ENCODE data around the gene MCFD2.

MCFD2 gene

GRCh38 chr2:46891956-46892553 is 23.6 kb downstream of the MCFD2 start:
- no peak overlapping the region for H4K91ac ChIP-seq (ENCODE audit: low read depth, low read length)
- peaks cover 2% of the 10 kb centered on the region for H3K9me3 ChIP-seq (ENCODE audit: insufficient read depth, low read depth, low read length)
- no peak overlapping the region for H3K4ac ChIP-seq (ENCODE audit: low read depth, low read length)
- H3K27me3 ChIP-seq (ENCODE audit: insufficient read depth, low read length): no peaks in the 10 kb centered on the region
- no peak overlapping the region for H2BK12ac ChIP-seq (ENCODE audit: low read length)
- H3K4me1 ChIP-seq (ENCODE audit: control insufficient read depth in 1 of 2, insufficient read depth in 2 of 2, low read length in 2 of 2): peaks cover 4 to 6% of the 10 kb centered on the region in 2 experiments
- H2BK5ac ChIP-seq (ENCODE audit: low read depth, low read length, poor library complexity): no peak overlapping the region
- H2AFZ ChIP-seq (ENCODE audit: insufficient read depth, low read length, poor library complexity): no peak overlapping the region
- no peak overlapping the region for H3K4me3 ChIP-seq (ENCODE audit: low read depth, low read length)
- H3K14ac ChIP-seq (ENCODE audit: low read length): no peak overlapping the region
- no peak overlapping the region for H2BK120ac ChIP-seq (ENCODE audit: insufficient read depth, low read length, poor library complexity)
- no peak overlapping the region for H3K9ac ChIP-seq (ENCODE audit: low read length)
- no peak overlapping the region for H3K27ac ChIP-seq (ENCODE audit: low read depth, low read length)
- H3K23ac ChIP-seq (ENCODE audit: low read length): no peak overlapping the region
- H3K18ac ChIP-seq (ENCODE audit: low read length): no peak overlapping the region
- H4K8ac ChIP-seq (ENCODE audit: low read depth, low read length): no peak overlapping the region
- DNase-seq: no peak
- no peaks in the 10 kb centered on the region for H3K79me2 ChIP-seq (ENCODE audit: control insufficient read depth, insufficient read depth, low read length, poor library complexity)
- WGBS (ENCODE audit: extremely low coverage, insufficient coverage, insufficient read length): no CpG with 5 or more reads among the region's 8 CpGs
- no peaks in the 10 kb centered on the region for H3K36me3 ChIP-seq (ENCODE audit: control insufficient read depth in 1 of 2, insufficient read depth in 2 of 2, low read length in 2 of 2)
- H3K79me1 ChIP-seq (ENCODE audit: low read length): no peaks in the 10 kb centered on the region
- H4K12ac ChIP-seq (ENCODE audit: low read depth, low read length): no peak overlapping the region
- H2AK5ac ChIP-seq (ENCODE audit: low read length): no peak overlapping the region
- H3K4me2 ChIP-seq (ENCODE audit: low read length): no peak overlapping the region

GRCh38 chr2:46888421-46888952 is 27.1 kb downstream of the MCFD2 start:
- Histone ChIP-seq H4K12ac (ENCODE audit: low read depth, low read length) (no peak overlapping the region), H2AFZ (ENCODE audit: insufficient read depth, low read length, poor library complexity) (no peak overlapping the region), H3K23ac (ENCODE audit: low read length) (no peak overlapping the region), H2AK5ac (ENCODE audit: low read length) (no peak overlapping the region), H2BK120ac (ENCODE audit: insufficient read depth, low read length, poor library complexity) (no peak overlapping the region), H3K4me1 (ENCODE audit: control insufficient read depth in 1 of 2, insufficient read depth in 2 of 2, low read length in 2 of 2) (peaks cover 6 to 11% of the 10 kb centered on the region in 2 experiments), H3K36me3 (ENCODE audit: control insufficient read depth in 1 of 2, insufficient read depth in 2 of 2, low read length in 2 of 2) (no peaks in the 10 kb centered on the region), H3K27ac (ENCODE audit: low read depth, low read length) (no peak overlapping the region), H3K9me3 (ENCODE audit: insufficient read depth, low read depth, low read length) (peaks cover 2% of the 10 kb centered on the region), H3K27me3 (ENCODE audit: insufficient read depth, low read length) (no peaks in the 10 kb centered on the region), H3K18ac (ENCODE audit: low read length) (no peak overlapping the region), H3K79me1 (ENCODE audit: low read length) (no peaks in the 10 kb centered on the region), H3K9ac (ENCODE audit: low read length) (no peak overlapping the region), H3K79me2 (ENCODE audit: control insufficient read depth, insufficient read depth, low read length, poor library complexity) (no peaks in the 10 kb centered on the region), H2BK12ac (ENCODE audit: low read length) (no peak overlapping the region), H3K4ac (ENCODE audit: low read depth, low read length) (no peak overlapping the region), H3K4me2 (ENCODE audit: low read length) (no peak overlapping the region), H4K91ac (ENCODE audit: low read depth, low read length) (peak overlapping the region; percentile 45), H3K4me3 (ENCODE audit: low read depth, low read length) (no peak overlapping the region), H4K8ac (ENCODE audit: low read depth, low read length) (no peak overlapping the region), H3K14ac (ENCODE audit: low read length) (no peak overlapping the region), H2BK5ac (ENCODE audit: low read depth, low read length, poor library complexity) (no peak overlapping the region)
- no CpG with 5 or more reads among the region's 11 CpGs for WGBS (ENCODE audit: extremely low coverage, insufficient coverage, insufficient read length)
- peak in 1 of 2 donors; percentile 9 for DNase-seq

- no peak overlapping the region for H2BK5ac ChIP-seq (ENCODE audit: low read depth, low read length, poor library complexity)
- no peak overlapping the region for H3K4ac ChIP-seq (ENCODE audit: low read depth, low read length)
- no peak overlapping the region for H2BK12ac ChIP-seq (ENCODE audit: low read length)
Observed at GRCh38 chr2:46887028-46887885, 28.3 kb downstream of the MCFD2 start.

GRCh38 chr2:46886268-46887027 is 29.2 kb downstream of the MCFD2 start:
- H3K14ac ChIP-seq (ENCODE audit: low read length): no peak overlapping the region
- H2AFZ ChIP-seq (ENCODE audit: insufficient read depth, low read length, poor library complexity): no peak overlapping the region
- no peak overlapping the region for H4K8ac ChIP-seq (ENCODE audit: low read depth, low read length)
- H3K18ac ChIP-seq (ENCODE audit: low read length): no peak overlapping the region
- H3K79me2 ChIP-seq (ENCODE audit: control insufficient read depth, insufficient read depth, low read length, poor library complexity): no peaks in the 10 kb centered on the region
- WGBS (ENCODE audit: extremely low coverage, insufficient coverage, insufficient read length): no CpG with 5 or more reads among the region's 6 CpGs
- no peaks in the 10 kb centered on the region for H3K27me3 ChIP-seq (ENCODE audit: insufficient read depth, low read length)
- H4K12ac ChIP-seq (ENCODE audit: low read depth, low read length): no peak overlapping the region
- H3K4me3 ChIP-seq (ENCODE audit: low read depth, low read length): no peak overlapping the region
- H3K36me3 ChIP-seq (ENCODE audit: control insufficient read depth in 1 of 2, insufficient read depth in 2 of 2, low read length in 2 of 2): no peaks in the 10 kb centered on the region
- no peak overlapping the region for H2BK120ac ChIP-seq (ENCODE audit: insufficient read depth, low read length, poor library complexity)
- H3K4me1 ChIP-seq (ENCODE audit: control insufficient read depth in 1 of 2, insufficient read depth in 2 of 2, low read length in 2 of 2): peaks cover 8 to 13% of the 10 kb centered on the region in 2 experiments
- no peak overlapping the region for H3K9ac ChIP-seq (ENCODE audit: low read length)
- no peak overlapping the region for H2BK12ac ChIP-seq (ENCODE audit: low read length)
- H2BK5ac ChIP-seq (ENCODE audit: low read depth, low read length, poor library complexity): no peak overlapping the region
- no peak for DNase-seq
- H3K27ac ChIP-seq (ENCODE audit: low read depth, low read length): peak overlapping the region; percentile 55
- no peaks in the 10 kb centered on the region for H3K9me3 ChIP-seq (ENCODE audit: insufficient read depth, low read depth, low read length)
- H4K91ac ChIP-seq (ENCODE audit: low read depth, low read length): no peak overlapping the region
- H3K4me2 ChIP-seq (ENCODE audit: low read length): no peak overlapping the region
- no peak overlapping the region for H2AK5ac ChIP-seq (ENCODE audit: low read length)
- H3K79me1 ChIP-seq (ENCODE audit: low read length): no peaks in the 10 kb centered on the region
- H3K4ac ChIP-seq (ENCODE audit: low read depth, low read length): no peak overlapping the region
- no peak overlapping the region for H3K23ac ChIP-seq (ENCODE audit: low read length)

More at GRCh38 chr2:46887028-46887885, 28.3 kb downstream of the MCFD2 start:
- H2BK120ac ChIP-seq (ENCODE audit: insufficient read depth, low read length, poor library complexity): peak overlapping the region; percentile 5
- H3K79me2 ChIP-seq (ENCODE audit: control insufficient read depth, insufficient read depth, low read length, poor library complexity): no peaks in the 10 kb centered on the region
- H4K91ac ChIP-seq (ENCODE audit: low read depth, low read length): no peak overlapping the region
- peaks cover 8 to 11% of the 10 kb centered on the region in 2 experiments for H3K4me1 ChIP-seq (ENCODE audit: control insufficient read depth in 1 of 2, insufficient read depth in 2 of 2, low read length in 2 of 2)
- H3K9ac ChIP-seq (ENCODE audit: low read length): no peak overlapping the region
- peak overlapping the region; percentile 14 for H3K23ac ChIP-seq (ENCODE audit: low read length)
- no peak overlapping the region for H3K14ac ChIP-seq (ENCODE audit: low read length)
- no peak overlapping the region for H2AK5ac ChIP-seq (ENCODE audit: low read length)
- H3K27ac ChIP-seq (ENCODE audit: low read depth, low read length): peak overlapping the region; percentile 55
- no peak overlapping the region for H3K4me2 ChIP-seq (ENCODE audit: low read length)
- H3K79me1 ChIP-seq (ENCODE audit: low read length): no peaks in the 10 kb centered on the region
- H2AFZ ChIP-seq (ENCODE audit: insufficient read depth, low read length, poor library complexity): no peak overlapping the region
- no peak overlapping the region for H4K12ac ChIP-seq (ENCODE audit: low read depth, low read length)
- H4K8ac ChIP-seq (ENCODE audit: low read depth, low read length): no peak overlapping the region
- no CpG with 5 or more reads among the region's 2 CpGs for WGBS (ENCODE audit: extremely low coverage, insufficient coverage, insufficient read length)
- no peak overlapping the region for H3K4me3 ChIP-seq (ENCODE audit: low read depth, low read length)
- H3K36me3 ChIP-seq (ENCODE audit: control insufficient read depth in 1 of 2, insufficient read depth in 2 of 2, low read length in 2 of 2): no peaks in the 10 kb centered on the region
- no peaks in the 10 kb centered on the region for H3K27me3 ChIP-seq (ENCODE audit: insufficient read depth, low read length)
- DNase-seq: no peak
- no peak overlapping the region for H3K18ac ChIP-seq (ENCODE audit: low read length)
- no peaks in the 10 kb centered on the region for H3K9me3 ChIP-seq (ENCODE audit: insufficient read depth, low read depth, low read length)

Measured in trophoblast cell (in vitro differentiated cells and primary cell).